Measurements from ENCODE around the gene CAPN10. TPM values are rescaled to one million over a fixed set of nuclear protein-coding genes. Genes with fewer than 3 reads are reported as not detected.
A peak's percentile ranks its signal among the peaks of the same experiment; 100 is the strongest.

Gene CAPN10
- total RNA-seq, 3 donors from 2014 or later: 17.0 to 26.2 (median 25.5) TPM

- H3K4me1 ChIP-seq: no peaks in the 10 kb centered on the region
- H3K4me3 ChIP-seq: no peak overlapping the region
- H3K27me3 ChIP-seq: no peaks in the 10 kb centered on the region
- no peaks in the 10 kb centered on the region for H3K9me3 ChIP-seq
- no peak overlapping the region for H3K27ac ChIP-seq
- intact Hi-C loops (cut with DNase I; ENCODE audit: low total_unique reads): no loop called here
- no peaks in the 10 kb centered on the region for H3K36me3 ChIP-seq
- TF ChIP-seq POLR2AphosphoS5 (IDR thresholded peaks at IDR 0.05) (no peak), CTCF (IDR thresholded peaks at IDR 0.05) (no peak), POLR2A (IDR thresholded peaks at IDR 0.05) (no peak)
- peak in 1 of 2 donors; percentile 47 for DNase-seq (ENCODE audit: low spot score in 2 of 2)
Observed at GRCh38 chr2:240622531-240623235, 36.1 kb downstream of the CAPN10 start.

GRCh38 chr2:240623531-240624010 lies 37.0 kb downstream of the CAPN10 start:
- Histone ChIP-seq H3K36me3 (no peaks in the 10 kb centered on the region), H3K9me3 (no peaks in the 10 kb centered on the region), H3K4me1 (no peaks in the 10 kb centered on the region), H3K27ac (no peak overlapping the region), H3K27me3 (no peaks in the 10 kb centered on the region), H3K4me3 (no peak overlapping the region)
- TF ChIP-seq CTCF (IDR thresholded peaks at IDR 0.05): no peak
- TF ChIP-seq POLR2AphosphoS5 (IDR thresholded peaks at IDR 0.05): no peak
- no peak for TF ChIP-seq POLR2A (IDR thresholded peaks at IDR 0.05)
- intact Hi-C loops (cut with DNase I; ENCODE audit: low total_unique reads): no loop called here
- no peak for DNase-seq (ENCODE audit: low spot score in 2 of 2)

- no peak overlapping the region for H3K4me3 ChIP-seq
- no peaks in the 10 kb centered on the region for H3K4me1 ChIP-seq
- no peaks in the 10 kb centered on the region for H3K36me3 ChIP-seq
- intact Hi-C loops (cut with DNase I; ENCODE audit: low total_unique reads): no loop called here
- H3K27me3 ChIP-seq: no peaks in the 10 kb centered on the region
- H3K9me3 ChIP-seq: no peaks in the 10 kb centered on the region
- DNase-seq (ENCODE audit: low spot score in 2 of 2): peak in 1 of 2 donors; percentile 42
- H3K27ac ChIP-seq: no peak overlapping the region
- TF ChIP-seq CTCF (IDR thresholded peaks at IDR 0.05) (no peak), POLR2AphosphoS5 (IDR thresholded peaks at IDR 0.05) (no peak), POLR2A (IDR thresholded peaks at IDR 0.05) (no peak)
Observed at GRCh38 chr2:240624011-240624949, 37.7 kb downstream of the CAPN10 start.

- peak in 1 of 2 donors; percentile 49 for DNase-seq (ENCODE audit: low spot score in 2 of 2)
- no peak for TF ChIP-seq POLR2AphosphoS5 (IDR thresholded peaks at IDR 0.05)
- no peak for TF ChIP-seq POLR2A (IDR thresholded peaks at IDR 0.05)
- no peak for TF ChIP-seq CTCF (IDR thresholded peaks at IDR 0.05)
- H3K27me3 ChIP-seq: no peaks in the 10 kb centered on the region
- H3K9me3 ChIP-seq: no peaks in the 10 kb centered on the region
- no peaks in the 10 kb centered on the region for H3K4me1 ChIP-seq
- H3K36me3 ChIP-seq: no peaks in the 10 kb centered on the region
- intact Hi-C loops (cut with DNase I; ENCODE audit: low total_unique reads): no loop called here
- no peak within 1 kb of the TSS for H3K4me3 ChIP-seq
- H3K27ac ChIP-seq: no peak within 1 kb of the TSS
Observed at GRCh38 chr2:240624950-240625621, 38.6 kb downstream of the CAPN10 start, which contains the start of gene GPR35. GPR35 (plus strand) TSS chr2:240625480; CDS start chr2:240629953, 4,473 bp downstream.

Data from breast epithelium (tissue), 4 donors.